Large intestine (tissue), 3 donors: ENCODE measurements around the gene EXOC3L2. TPM values are rescaled to one million over a fixed set of nuclear protein-coding genes. Genes with fewer than 3 reads are reported as not detected.

Experiments used
- DNase-seq, 2 donors: peaks; one replicate each; pipeline versions ENCODE4 v3.0.0 to v3.0.0-alpha.2; 2013
- H3K27ac ChIP-seq: one replicate; pipeline ENCODE4 v1.5.1; 2013; ENCODE audit warnings: low read length
- H3K27me3 ChIP-seq: 2 replicates; pipeline ENCODE4 v1.6.1; 2013; ENCODE audit warnings: low read length; ENCODE audit not compliant: control insufficient read depth, insufficient read depth
- H3K36me3 ChIP-seq: 2 replicates; pipeline ENCODE4 v1.6.1; 2013; ENCODE audit warnings: low read length; ENCODE audit not compliant: control insufficient read depth, insufficient read depth
- H3K4me1 ChIP-seq: one replicate; pipeline ENCODE4 v1.6.1; 2013; ENCODE audit warnings: low read length; ENCODE audit not compliant: control insufficient read depth, insufficient read depth
- H3K4me3 ChIP-seq: one replicate; pipeline ENCODE4 v1.5.1; 2013; ENCODE audit warnings: low read length
- H3K9me3 ChIP-seq: one replicate; pipeline ENCODE4 v1.6.1; 2013; ENCODE audit warnings: mild to moderate bottlenecking, low read depth, low read length, moderate library complexity; ENCODE audit not compliant: control insufficient read depth
- WGBS: methylation state at CpG from one replicate; pipeline ENCODE4 v1.1.5; 2013; ENCODE audit warnings: low lambda C conversion rate; ENCODE audit not compliant: insufficient coverage; 5-methylcytosine and 5-hydroxymethylcytosine counted together
- polyA plus RNA-seq: library from polyadenylated mRNA; unstranded; fragments of 120-200 nt; gene quantifications from one replicate; pipeline ENCODE4 v1.2.1, GENCODE V29; 2013

Gene EXOC3L2
- polyA plus RNA-seq, 1 donor = 1.7 TPM

DNA sequence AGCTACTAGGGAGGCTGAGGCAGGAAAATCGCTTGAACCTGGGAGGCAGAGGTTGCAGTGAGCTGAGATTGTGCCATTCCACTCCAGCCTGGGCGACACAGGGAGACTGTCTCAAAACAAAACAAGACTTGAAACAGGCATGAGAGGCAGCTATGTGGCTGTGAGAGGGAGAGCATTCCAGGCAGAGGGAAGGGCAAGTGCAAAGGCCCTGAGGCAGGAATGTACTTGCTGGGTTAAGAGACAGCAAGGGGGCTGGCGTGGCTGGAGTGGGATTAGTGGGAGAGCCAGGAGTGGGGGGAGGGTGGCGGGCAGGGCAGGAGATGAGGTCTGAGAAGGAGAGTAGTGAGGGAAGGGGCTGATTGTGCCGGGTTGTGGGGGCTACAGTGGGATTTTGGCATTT lies 21.3 kb downstream of the EXOC3L2 start:
- Histone ChIP-seq H3K4me3 (no peak overlapping the region), H3K9me3 (no peaks in the 10 kb centered on the region), H3K27me3 (peaks cover 19% of the 10 kb centered on the region), H3K27ac (no peak overlapping the region), H3K4me1 (no peaks in the 10 kb centered on the region), H3K36me3 (no peaks in the 10 kb centered on the region)
- DNase-seq = no peak
- WGBS = no CpG with 5 or more reads among the region's 5 CpGs

DNA sequence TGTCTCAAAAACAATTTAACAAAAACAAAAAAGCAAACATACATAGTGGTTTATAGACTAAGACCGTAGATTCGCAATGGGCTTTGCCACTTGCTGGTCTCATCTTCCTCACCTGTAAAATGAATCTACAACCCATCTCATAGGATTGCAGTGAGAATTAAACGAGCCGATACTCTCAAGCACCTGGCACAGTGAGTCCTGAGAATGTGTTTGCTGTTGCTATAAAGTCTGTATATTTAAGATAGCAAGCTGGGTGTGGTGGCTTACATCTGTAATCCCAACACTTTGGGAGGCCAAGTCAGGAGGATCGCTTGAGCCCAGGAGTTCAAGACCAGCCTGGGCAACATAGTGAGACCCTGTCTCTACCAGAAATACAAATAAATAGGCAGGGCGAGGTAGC lies 22.5 kb downstream of the EXOC3L2 start:
- Histone ChIP-seq H3K36me3 (no peaks in the 10 kb centered on the region), H3K27me3 (peaks cover 31% of the 10 kb centered on the region), H3K9me3 (no peaks in the 10 kb centered on the region), H3K4me3 (no peak overlapping the region), H3K4me1 (no peaks in the 10 kb centered on the region), H3K27ac (no peak overlapping the region)
- no CpG with 5 or more reads among the region's 6 CpGs for WGBS
- DNase-seq = no peak

GRCh38 chr19:45218911-45219743 lies 26.1 kb downstream of the EXOC3L2 start:
- no peaks in the 10 kb centered on the region for H3K9me3 ChIP-seq
- peaks cover 3% of the 10 kb centered on the region for H3K4me1 ChIP-seq
- H3K27ac ChIP-seq = no peak overlapping the region
- H3K36me3 ChIP-seq = no peaks in the 10 kb centered on the region
- H3K4me3 ChIP-seq = no peak overlapping the region
- H3K27me3 ChIP-seq = peaks cover 64% of the 10 kb centered on the region
- 53% methylated on average over 4 of the region's 18 CpGs for WGBS
- no peak for DNase-seq

DNA sequence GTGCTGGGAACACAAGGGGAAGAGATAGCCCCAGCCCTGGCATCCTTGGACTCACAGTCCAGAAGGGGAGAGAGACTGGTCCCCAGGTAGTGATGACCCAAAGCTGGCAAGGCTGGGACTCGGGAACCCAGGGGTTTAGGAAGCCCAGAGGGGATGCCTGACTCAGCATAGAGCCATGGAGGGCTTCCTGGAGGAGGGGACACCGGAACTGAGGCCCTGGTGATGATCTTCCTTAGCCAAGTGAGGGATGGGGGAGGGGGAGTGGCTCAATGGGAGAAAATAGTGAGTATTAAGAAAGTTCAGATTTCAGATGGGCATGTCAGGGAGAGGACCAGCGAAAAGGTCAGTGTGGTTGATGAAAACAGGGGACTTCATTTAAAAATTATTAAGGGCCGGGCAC lies 26.8 kb downstream of the EXOC3L2 start:
- Histone ChIP-seq H3K27me3 (peaks cover 66% of the 10 kb centered on the region), H3K27ac (no peak overlapping the region), H3K4me3 (no peak overlapping the region), H3K9me3 (no peaks in the 10 kb centered on the region), H3K36me3 (no peaks in the 10 kb centered on the region), H3K4me1 (peaks cover 3% of the 10 kb centered on the region)
- WGBS = no CpG with 5 or more reads among the region's 4 CpGs
- DNase-seq = no peak

GRCh38 chr19:45217957-45218334 lies 27.3 kb downstream of the EXOC3L2 start:
- no CpG with 5 or more reads among the region's 14 CpGs for WGBS
- Histone ChIP-seq H3K27ac (no peak overlapping the region), H3K4me3 (no peak overlapping the region), H3K9me3 (no peaks in the 10 kb centered on the region), H3K4me1 (peaks cover 3% of the 10 kb centered on the region), H3K36me3 (no peaks in the 10 kb centered on the region), H3K27me3 (peaks cover 66% of the 10 kb centered on the region)
- no peak for DNase-seq

DNA sequence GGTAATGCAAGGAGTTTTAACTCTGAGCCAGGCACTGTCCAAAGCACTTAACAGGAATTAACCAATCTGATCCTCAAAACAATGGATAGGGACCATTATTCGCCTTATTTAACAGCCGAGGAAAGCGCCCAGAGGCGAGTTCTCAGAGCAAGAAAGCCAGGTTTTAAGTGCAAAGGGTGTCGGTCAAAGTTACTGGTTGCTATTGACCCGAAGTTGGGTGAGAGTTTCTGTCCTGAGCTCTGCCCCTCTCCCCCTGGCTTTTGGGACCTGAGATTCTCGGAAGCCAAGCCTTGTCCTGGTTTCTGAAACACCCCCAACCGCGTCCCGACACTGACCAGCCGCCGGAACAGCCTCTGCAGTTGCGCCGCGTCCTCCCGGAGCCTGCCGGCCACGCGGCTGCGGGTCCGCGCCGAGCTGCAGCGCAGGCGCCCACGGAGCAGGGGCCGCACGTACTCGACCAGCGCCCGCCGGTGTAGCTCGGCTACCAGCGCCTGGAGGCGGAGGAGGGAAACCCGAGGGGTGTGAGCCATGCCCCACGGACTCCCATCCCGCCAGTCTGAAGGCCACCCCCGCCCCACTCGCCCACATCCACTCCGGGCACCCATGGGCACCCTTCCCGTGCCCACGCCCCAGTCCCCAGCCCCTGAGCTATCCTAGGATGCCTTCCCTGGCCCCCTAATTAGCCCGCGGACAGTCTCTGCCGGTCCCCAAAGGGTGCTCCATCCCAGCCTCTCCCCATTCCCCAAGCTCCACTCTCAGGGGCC lies 27.8 kb downstream of the EXOC3L2 start:
- no peak for DNase-seq

GRCh38 chr19:45216667-45217066 lies 28.5 kb downstream of the EXOC3L2 start:
- peaks cover 66% of the 10 kb centered on the region for H3K27me3 ChIP-seq

More for the DNA sequence above, 27.8 kb downstream of the EXOC3L2 start:
- WGBS = no CpG with 5 or more reads among the region's 46 CpGs
- H3K4me1 ChIP-seq = peaks cover 3% of the 10 kb centered on the region
- H3K27ac ChIP-seq = no peak overlapping the region
- no peak overlapping the region for H3K4me3 ChIP-seq
- no peaks in the 10 kb centered on the region for H3K36me3 ChIP-seq
- no peaks in the 10 kb centered on the region for H3K9me3 ChIP-seq
- peaks cover 66% of the 10 kb centered on the region for H3K27me3 ChIP-seq

DNA sequence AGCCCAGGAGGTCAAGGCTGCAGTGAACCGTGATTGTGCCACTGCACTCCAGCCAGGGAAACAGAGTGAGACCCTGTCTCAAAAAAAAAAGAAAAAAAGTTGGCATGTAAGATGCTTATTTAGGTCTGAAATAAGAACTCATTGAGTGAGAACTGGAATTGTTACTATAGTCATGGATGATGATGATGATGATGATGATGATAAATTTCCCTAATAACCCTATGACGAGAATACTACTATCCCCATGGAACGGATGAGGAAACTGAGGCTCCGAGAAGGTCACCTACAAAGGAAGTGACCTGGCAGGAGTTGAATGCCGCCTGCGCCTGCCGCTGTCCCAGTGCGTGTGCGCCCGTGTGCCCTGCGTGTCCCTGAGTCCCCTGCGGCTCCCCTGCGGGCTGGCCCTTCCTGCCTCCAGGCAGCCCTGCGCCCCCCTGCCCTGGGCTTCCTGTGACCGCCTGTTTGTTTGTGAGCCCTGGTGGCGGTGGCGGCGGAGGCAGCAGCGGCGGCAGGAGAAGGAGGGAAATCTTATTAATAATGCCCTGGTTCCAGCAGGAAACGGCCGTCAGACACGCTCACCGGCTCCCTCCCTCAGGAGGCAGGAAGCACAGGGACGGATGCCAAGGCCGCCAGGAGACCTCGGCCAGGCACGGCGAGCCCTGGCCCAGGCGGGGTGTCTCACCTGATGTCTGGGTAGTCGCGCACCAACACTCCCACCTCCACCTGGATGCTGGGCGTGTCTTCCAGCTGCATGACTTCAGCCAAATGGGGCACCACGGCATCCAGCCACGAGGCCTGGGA lies 29.6 kb downstream of the EXOC3L2 start:
- DNase-seq = peak in 1 of 2 donors; percentile 29

More at GRCh38 chr19:45216667-45217066, 28.5 kb downstream of the EXOC3L2 start:
- Histone ChIP-seq H3K4me3 (no peak overlapping the region), H3K9me3 (no peaks in the 10 kb centered on the region), H3K27ac (no peak overlapping the region), H3K36me3 (no peaks in the 10 kb centered on the region), H3K4me1 (peaks cover 3% of the 10 kb centered on the region)
- DNase-seq = no peak
- no CpG with 5 or more reads among the region's 6 CpGs for whole genome bisulfite sequencing

DNA sequence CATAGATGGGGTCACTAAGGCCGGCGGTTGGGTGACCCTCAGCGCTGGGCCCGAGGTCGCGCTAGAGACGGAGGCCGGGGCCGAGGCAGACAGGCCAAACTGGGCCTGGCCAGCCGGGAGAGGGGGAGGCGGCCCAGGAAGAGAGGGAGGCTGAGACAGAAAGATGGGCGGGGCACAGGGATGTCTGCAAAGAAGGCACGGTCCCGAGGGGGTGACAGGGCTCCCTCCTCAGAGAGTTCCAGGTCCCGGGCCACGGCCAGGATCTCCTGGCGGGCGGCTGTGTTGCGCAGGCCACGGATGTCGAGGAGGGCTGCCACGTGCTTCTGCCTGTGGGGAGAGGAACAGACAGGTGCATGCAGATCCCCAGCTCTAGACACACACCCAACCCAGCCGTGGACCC lies 32.2 kb downstream of the EXOC3L2 start:
- no peak for DNase-seq
- Histone ChIP-seq H3K4me1 (peaks cover 3% of the 10 kb centered on the region), H3K27me3 (peaks cover 38% of the 10 kb centered on the region), H3K36me3 (no peaks in the 10 kb centered on the region), H3K4me3 (no peak overlapping the region), H3K27ac (no peak overlapping the region), H3K9me3 (no peaks in the 10 kb centered on the region)
- no CpG with 5 or more reads among the region's 23 CpGs for WGBS

More for the DNA sequence above, 29.6 kb downstream of the EXOC3L2 start:
- no peaks in the 10 kb centered on the region for H3K36me3 ChIP-seq
- peaks cover 3% of the 10 kb centered on the region for H3K4me1 ChIP-seq
- H3K4me3 ChIP-seq = no peak overlapping the region
- no peaks in the 10 kb centered on the region for H3K9me3 ChIP-seq
- peaks cover 60% of the 10 kb centered on the region for H3K27me3 ChIP-seq
- H3K27ac ChIP-seq = no peak overlapping the region
- no CpG with 5 or more reads among the region's 35 CpGs for WGBS

GRCh38 chr19:45211751-45212381 lies 33.3 kb downstream of the EXOC3L2 start:
- Histone ChIP-seq H3K27me3 (peaks cover 26% of the 10 kb centered on the region), H3K27ac (no peak overlapping the region), H3K36me3 (no peaks in the 10 kb centered on the region), H3K4me1 (no peaks in the 10 kb centered on the region), H3K4me3 (no peak overlapping the region), H3K9me3 (no peaks in the 10 kb centered on the region)
- 100% methylated on average over 2 of the region's 17 CpGs for WGBS
- no peak for DNase-seq
